Esophagus muscularis mucosa (tissue), 3 donors: ENCODE data around the gene SERTAD2.

Experiments
- POLR2A ChIP-seq: fragments of 450-650 bp; IDR thresholded peaks from one replicate; pipeline ENCODE4 v1.6.1; 2017; ENCODE audit warnings: antibody characterized with exemption, moderate library complexity, mild to moderate bottlenecking, low read depth
- TF ChIP-seq, protein P1 (sequence below), 3 experiments: fragments of 200-600 bp in 2 of 3; fragments of 450-650 bp in 1 of 3; sonication (generic) in 2 of 3; IDR thresholded peaks; one replicate each; pipeline ENCODE4 v1.5.1; 2017 to 2019; ENCODE audit warnings: antibody characterized with exemption in 3 of 3, mild to moderate bottlenecking in 2 of 3, moderate library complexity in 1 of 3

DNA sequence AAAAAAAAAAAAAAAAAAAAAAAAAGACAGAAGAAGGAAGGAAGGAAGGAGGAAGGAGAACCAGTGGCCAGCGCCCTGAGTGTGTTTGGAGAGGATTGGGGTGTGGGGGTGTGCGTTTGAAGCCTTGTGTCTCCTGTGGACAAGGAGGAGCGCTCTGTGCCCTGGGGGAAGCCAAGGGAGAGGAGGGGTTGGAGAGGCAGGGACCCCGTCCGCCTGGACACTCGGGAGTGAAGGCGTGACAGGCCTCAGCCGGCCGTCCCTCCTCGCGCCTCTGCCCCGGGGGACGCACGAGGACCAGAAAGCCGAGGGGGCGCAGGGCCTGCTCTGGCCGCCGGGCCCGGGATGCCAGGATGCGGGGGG, 44.9 kb downstream of the SERTAD2 start:
- TF ChIP-seq POLR2A, result no peak
- TF ChIP-seq, protein P1, sequence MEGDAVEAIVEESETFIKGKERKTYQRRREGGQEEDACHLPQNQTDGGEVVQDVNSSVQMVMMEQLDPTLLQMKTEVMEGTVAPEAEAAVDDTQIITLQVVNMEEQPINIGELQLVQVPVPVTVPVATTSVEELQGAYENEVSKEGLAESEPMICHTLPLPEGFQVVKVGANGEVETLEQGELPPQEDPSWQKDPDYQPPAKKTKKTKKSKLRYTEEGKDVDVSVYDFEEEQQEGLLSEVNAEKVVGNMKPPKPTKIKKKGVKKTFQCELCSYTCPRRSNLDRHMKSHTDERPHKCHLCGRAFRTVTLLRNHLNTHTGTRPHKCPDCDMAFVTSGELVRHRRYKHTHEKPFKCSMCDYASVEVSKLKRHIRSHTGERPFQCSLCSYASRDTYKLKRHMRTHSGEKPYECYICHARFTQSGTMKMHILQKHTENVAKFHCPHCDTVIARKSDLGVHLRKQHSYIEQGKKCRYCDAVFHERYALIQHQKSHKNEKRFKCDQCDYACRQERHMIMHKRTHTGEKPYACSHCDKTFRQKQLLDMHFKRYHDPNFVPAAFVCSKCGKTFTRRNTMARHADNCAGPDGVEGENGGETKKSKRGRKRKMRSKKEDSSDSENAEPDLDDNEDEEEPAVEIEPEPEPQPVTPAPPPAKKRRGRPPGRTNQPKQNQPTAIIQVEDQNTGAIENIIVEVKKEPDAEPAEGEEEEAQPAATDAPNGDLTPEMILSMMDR (IDR thresholded peaks at IDR 0.05), result no peak
